HepG2 (cell line): ENCODE results near the gene ASCC3.

Experiments used
- ATF2 ChIP-seq: sonication (generic); formaldehyde crosslinking; IDR thresholded peaks from 2 replicates; pipeline ENCODE4 v1.4.0; 2020; ENCODE audit warnings: missing genetic modification reagents
- CHD2 ChIP-seq: IDR thresholded peaks from 2 replicates; pipeline ENCODE4 v1.6.1; 2011; ENCODE audit warnings: low read depth, low read length, improper control_type of control experiment
- PRMT3 ChIP-seq: sonication (generic); formaldehyde crosslinking; IDR thresholded peaks from 2 replicates; pipeline ENCODE4 v1.8.1; 2022; ENCODE audit warnings: low read depth, mild to moderate bottlenecking, moderate library complexity, missing genetic modification reagents, borderline replicate concordance
- TCF7L2 ChIP-seq: IDR thresholded peaks from 2 replicates; pipeline ENCODE4 v1.6.1; 2011; ENCODE audit warnings: mild to moderate bottlenecking, low read depth, low read length, moderate library complexity
- ZIK1 ChIP-seq: sonication (generic); formaldehyde crosslinking; IDR thresholded peaks from 2 replicates; pipeline ENCODE4 v1.5.0; 2020; ENCODE audit warnings: mild to moderate bottlenecking, low read depth, missing genetic modification reagents, borderline replicate concordance
- ZNF143 ChIP-seq: sonication (generic); formaldehyde crosslinking; IDR thresholded peaks from 2 replicates; pipeline ENCODE4 v1.4.0; 2020; ENCODE audit warnings: missing genetic modification reagents

GRCh38 chr6:100856146-100856545, 25.0 kb downstream of the ASCC3 start:
- TF ChIP-seq TCF7L2 (no peak), ZIK1 (no peak), PRMT3 (CRISPR knock-in tag) (no peak), CHD2 (no peak), ZNF143 (no peak), ATF2 (CRISPR knock-in tag) (no peak)
